HG02588 (cell line): Measurements from ENCODE around the gene CD177.
"Not testable (repeated sequence)": the region's sequence is repeated elsewhere in the genome, so short reads cannot be mapped to it uniquely, and the experiment has no call there.

Experiments
- ATAC-seq: cut with Tn5 transposase; IDR thresholded peaks from one replicate; pipeline ENCODE4 v1.9.1; 2021; ENCODE audit warnings: mild to moderate bottlenecking, moderate library complexity; ENCODE audit not compliant: unreplicated experiment

Gene CD177

GRCh38 chr19:43353606-43354304 is at the start of gene CD177:
TSS of gene CD177 (plus strand) at chr19:43353686. CDS start at chr19:43353715, 29 bp downstream.
- ATAC-seq = no peak

DNA sequence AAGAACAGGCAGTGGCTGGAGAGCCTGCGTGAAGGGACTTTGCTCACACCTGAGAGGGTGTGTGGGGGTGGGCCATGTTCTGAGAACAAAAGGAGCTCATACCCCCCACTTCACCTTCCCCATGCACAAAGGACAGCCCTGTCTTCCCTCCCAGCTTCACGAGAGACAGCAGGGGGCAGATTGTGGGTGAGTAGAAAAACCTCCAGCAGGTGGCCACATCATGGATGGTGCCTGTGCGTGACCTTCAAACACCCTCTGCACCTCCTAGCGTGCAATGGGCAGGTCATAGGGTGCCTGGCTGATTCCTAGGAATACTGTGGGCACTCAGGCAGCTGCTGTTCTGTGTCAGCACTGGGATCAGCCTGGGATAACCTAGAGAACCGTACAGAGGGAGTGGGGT is 47.8 kb upstream of the CD177 start:
- ATAC-seq = no peak

- no peak for ATAC-seq
These were observed 47.4 kb upstream of the CD177 start for GRCh38 chr19:43306097-43306496.

- no peak for ATAC-seq
These were observed 45.2 kb upstream of the CD177 start for GRCh38 chr19:43308244-43308815.

- ATAC-seq = no peak
These were observed 44.0 kb upstream of the CD177 start for GRCh38 chr19:43309466-43309865.

GRCh38 chr19:43310221-43310620 is 43.3 kb upstream of the CD177 start:
- no peak for ATAC-seq

DNA sequence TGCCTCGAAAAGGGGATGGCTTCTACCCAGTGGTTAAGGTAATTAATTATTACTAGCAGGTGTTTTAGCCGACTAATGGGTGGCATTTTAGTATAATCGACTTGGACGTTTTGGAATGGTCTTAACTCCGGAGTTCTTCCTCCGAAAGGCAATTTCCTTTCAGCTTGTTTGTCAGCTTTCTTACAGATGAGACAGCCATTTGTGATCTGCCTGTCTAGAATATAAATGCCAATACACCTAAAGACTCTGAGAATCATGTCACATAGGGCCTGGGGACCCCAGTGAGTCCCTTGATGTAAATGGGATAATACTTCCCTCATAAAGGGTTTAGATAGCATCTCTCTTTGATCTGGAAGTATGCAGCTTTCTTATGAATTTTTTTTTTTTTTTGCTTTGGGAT is 42.2 kb upstream of the CD177 start:
- no peak for ATAC-seq

DNA sequence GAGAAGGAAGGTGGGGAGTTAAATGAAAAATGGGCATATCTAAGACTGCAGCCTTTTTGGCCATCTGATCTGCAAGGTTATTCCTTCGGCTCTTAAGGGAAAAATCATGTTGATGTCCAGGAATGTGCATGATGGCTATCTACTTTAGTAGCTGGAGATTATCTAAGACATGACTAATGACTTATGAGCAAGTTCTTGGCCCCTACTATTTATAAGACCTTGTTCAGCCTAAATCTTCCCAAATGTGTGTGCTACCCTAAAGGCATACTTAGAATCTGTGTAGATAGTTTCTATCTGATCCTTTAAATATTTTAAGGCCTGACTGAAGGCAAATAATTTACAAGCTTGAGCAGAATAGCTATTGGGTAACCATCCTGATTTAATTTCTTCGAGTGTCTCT is 41.8 kb upstream of the CD177 start:
- no peak for ATAC-seq

DNA sequence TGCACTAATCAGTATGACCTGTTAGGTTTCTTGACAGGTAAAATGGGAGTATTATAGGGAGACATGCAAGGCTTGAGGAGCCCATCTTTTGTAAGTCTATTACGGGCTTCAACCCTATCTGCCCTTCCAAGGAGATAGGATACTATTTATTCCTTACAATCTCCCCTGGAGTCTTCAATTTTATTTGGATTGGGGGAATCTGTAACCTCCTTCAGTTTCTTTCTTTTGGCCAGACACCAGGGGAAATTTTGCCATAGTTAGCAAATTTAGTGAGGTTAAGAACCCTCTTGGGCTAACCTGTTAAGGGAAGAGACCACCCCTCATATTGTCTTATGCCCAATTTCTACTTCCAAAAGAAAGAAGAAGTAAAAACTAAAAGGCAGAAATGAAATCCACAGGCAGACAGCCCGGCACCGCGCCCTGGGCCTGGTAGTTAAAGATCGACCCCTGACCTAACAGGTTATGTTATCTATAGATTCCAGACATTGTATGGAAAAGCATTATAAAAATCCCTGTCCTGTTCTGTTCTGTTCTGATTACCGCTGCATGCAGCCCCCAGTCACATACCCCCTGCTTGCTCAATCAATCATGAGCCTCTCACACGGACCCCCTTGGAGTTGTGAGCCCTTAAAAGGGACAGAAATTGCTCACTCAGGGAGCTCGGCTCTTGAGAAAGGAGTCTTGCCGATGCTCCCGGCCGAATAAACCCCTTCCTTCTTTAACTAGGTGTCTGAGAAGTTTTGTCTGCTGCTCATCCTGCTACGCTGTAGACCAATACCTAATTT is 39.6 kb upstream of the CD177 start:
- no peak for ATAC-seq

GRCh38 chr19:43315851-43316250 is 37.6 kb upstream of the CD177 start:
- ATAC-seq = no peak

DNA sequence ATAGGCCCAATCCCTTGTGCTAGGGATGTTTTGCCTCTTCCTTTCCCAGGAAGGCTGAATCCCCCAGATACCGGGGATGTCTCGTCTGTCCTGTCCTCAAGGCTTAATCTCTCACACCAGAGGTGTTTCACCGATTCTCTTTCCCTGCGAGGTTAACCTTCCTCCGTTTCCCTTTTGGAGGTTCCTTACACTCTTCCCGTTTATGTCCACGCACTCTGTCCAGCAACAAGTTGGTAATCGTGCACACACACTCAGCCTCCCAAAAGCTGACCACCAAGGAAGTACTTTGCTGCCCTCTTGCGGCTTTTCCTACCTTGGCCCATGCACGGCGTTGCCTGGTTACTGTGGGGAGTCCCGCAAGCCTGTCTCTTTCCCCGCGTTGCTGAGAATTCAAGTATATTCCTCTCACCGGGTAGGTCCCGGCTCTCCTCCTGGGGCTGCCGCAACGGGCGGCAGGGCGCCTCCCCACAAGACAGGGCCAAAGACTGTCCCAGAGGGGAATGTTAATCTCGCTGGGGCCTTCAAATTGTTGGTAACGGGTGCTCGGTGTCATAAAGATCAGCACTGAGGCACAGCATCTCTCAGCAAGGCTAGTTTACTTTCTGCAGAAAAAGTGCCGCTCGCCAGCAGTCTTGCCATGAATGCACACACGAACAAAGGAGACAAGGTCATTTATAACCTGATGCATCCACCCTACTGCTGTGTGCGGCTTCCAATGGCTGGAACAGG is 36.7 kb upstream of the CD177 start:
- ATAC-seq = no peak

DNA sequence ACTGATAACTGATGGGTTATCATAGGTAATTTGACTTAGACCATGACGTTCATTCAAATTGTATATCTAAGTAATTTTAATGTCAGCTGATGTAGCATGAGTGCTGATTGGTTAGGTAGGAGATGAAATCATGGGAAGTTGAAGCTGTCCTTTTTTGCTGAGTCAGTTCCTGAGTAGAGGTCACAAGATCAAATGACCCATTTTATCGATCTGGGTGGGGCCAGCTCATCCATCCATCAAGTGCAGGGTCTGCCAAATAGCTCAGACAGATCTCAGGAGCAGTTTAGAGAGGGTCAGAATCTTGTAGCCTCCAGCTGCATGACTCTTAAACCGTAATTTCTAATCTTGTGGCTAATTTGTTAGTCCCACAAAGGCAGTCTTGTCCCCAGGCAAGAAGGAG is 35.3 kb upstream of the CD177 start:
- no peak for ATAC-seq

- no peak for ATAC-seq
These were observed 34.6 kb upstream of the CD177 start for GRCh38 chr19:43318796-43319314.

DNA sequence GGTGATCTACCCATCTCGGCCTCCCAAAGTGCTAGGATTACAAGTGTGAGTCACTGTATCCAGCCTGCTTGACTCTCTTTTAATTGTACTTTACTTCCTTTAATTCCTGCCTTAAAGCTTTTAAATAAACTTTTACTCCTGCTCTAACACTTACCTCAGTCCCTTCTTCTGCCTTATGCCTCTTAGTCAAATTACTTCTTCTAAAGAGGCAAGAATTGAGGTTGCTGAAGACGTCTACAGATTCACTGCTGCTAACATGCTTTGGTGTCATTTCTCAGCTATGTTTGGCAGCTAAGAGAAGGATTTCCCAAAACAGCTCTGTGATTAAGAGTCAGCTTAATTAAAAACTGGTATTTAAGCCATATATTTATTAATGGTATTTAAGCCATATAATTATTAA is 32.9 kb upstream of the CD177 start:
- ATAC-seq = no peak

GRCh38 chr19:43326761-43327160 is 26.7 kb upstream of the CD177 start:
- ATAC-seq = not testable (repeated sequence)

- not testable (repeated sequence) for ATAC-seq
These were observed 24.9 kb upstream of the CD177 start for GRCh38 chr19:43328561-43328960.

- ATAC-seq = not testable (repeated sequence)
These were observed 24.4 kb upstream of the CD177 start for GRCh38 chr19:43329049-43329448.

GRCh38 chr19:43329989-43330388 is 23.5 kb upstream of the CD177 start:
- ATAC-seq = no peak

GRCh38 chr19:43330726-43331434 is 22.6 kb upstream of the CD177 start:
- ATAC-seq = no peak

DNA sequence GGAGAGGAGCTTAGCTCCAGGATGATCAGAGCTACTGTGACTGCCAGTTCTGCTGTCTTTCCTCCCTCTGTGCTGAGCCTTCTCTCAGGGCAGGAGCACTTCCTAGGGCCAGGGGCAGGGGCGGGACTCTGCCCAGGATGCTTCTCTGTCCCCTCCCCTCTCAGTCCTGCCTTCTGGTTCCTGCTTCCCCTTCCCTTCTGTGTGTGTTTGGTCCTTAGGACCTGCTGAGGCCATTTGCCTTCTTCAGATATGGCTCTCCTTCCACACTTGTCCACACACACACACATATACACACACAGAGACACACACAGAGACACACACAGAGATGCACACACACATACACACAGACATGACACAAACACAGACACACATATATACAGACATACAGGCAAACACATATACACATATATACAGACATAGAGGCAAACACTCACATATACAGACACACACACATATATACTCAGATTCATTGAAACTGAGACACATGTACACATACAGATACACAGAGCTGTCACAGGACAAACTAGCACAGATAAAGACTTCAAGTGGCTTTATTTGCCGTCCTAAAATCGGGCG is 22.0 kb upstream of the CD177 start:
- ATAC-seq = no peak
